Activated CD4-positive, CD25-positive, alpha-beta regulatory T cell treated with anti-CD3 and anti-CD28 coated beads, Interleukin-2, amount 50 U/mL, for 16 hours (primary cell): ENCODE results near the gene EBF3.
"Not testable (repeated sequence)": the region's sequence is repeated elsewhere in the genome, so short reads cannot be mapped to it uniquely, and the experiment has no call there.

Experiments
- DNase-seq: peaks from one replicate; pipeline ENCODE4 v3.0.0-alpha.2; 2020; ENCODE audit warnings: low read depth, low spot score

The EBF3 gene

GRCh38 chr10:129929343-129930292 lies 34.5 kb downstream of the EBF3 start:
- DNase-seq = no peak

- no peak for DNase-seq
Measured at GRCh38 chr10:129927351-129928120, 36.5 kb downstream of the EBF3 start.

- DNase-seq = no peak
Measured at GRCh38 chr10:129926066-129927055, 37.7 kb downstream of the EBF3 start.

GRCh38 chr10:129924375-129925085 lies 39.5 kb downstream of the EBF3 start:
- DNase-seq = no peak

GRCh38 chr10:129922598-129923123 lies 41.4 kb downstream of the EBF3 start:
- no peak for DNase-seq

- no peak for DNase-seq
Measured at GRCh38 chr10:129921801-129922597, 42.1 kb downstream of the EBF3 start.

- DNase-seq = no peak
Measured at GRCh38 chr10:129921065-129921670, 42.9 kb downstream of the EBF3 start.

- not testable (repeated sequence) for DNase-seq
Measured at GRCh38 chr10:129920187-129920586, 43.9 kb downstream of the EBF3 start.

GRCh38 chr10:129919358-129919757 lies 44.7 kb downstream of the EBF3 start:
- no peak for DNase-seq

GRCh38 chr10:129918836-129919235 lies 45.2 kb downstream of the EBF3 start:
- no peak for DNase-seq

GRCh38 chr10:129918401-129918800 lies 45.7 kb downstream of the EBF3 start:
- DNase-seq = no peak

- no peak for DNase-seq
Measured at GRCh38 chr10:129917936-129918335, 46.1 kb downstream of the EBF3 start.

- no peak for DNase-seq
Measured at GRCh38 chr10:129916506-129916995, 47.5 kb downstream of the EBF3 start.

GRCh38 chr10:129915526-129916378 lies 48.3 kb downstream of the EBF3 start:
- DNase-seq = no peak

- no peak for DNase-seq
Measured at GRCh38 chr10:129914960-129915359, 49.1 kb downstream of the EBF3 start.

- DNase-seq = no peak
Measured at GRCh38 chr10:129914153-129914855, 49.8 kb downstream of the EBF3 start.

- DNase-seq = no peak
Measured at GRCh38 chr10:129912986-129913695, 50.9 kb downstream of the EBF3 start.
